HCT116 (cell line): ENCODE results near the gene TMEM219. TPM values are rescaled to one million over a fixed set of nuclear protein-coding genes. Genes with fewer than 3 reads are reported as not detected.

Source experiments
- ATAC-seq: fragments of 200-7000 bp; cut with Tn5 transposase; 2 replicates; pipeline ENCODE4 v1.9.1; 2020; ENCODE audit warnings: mild to moderate bottlenecking, moderate library complexity
- BruUV-seq: library from RNA; stranded (reverse); fragments of 400-500 nt; replicated peaks from 2 replicates; lab custom pipeline; 2021; lab: Mats Ljungman, UMichigan
- CTCF ChIA-PET: fragments of 300-600 bp; sonication (Branson Sonifier 250); formaldehyde crosslinking; loops from one replicate; lab custom pipeline; 2021; ENCODE audit warnings: antibody characterized with exemption; lab: Charles Lee
- POLR2A ChIA-PET: fragments of 300-600, 350-600 bp; sonication (Branson Sonifier 250); formaldehyde crosslinking; loops from one replicate; lab custom pipeline; 2021; ENCODE audit warnings: antibody characterized with exemption; lab: Charles Lee
- RAD21 ChIA-PET, 2 experiments: fragments of 300-600 bp; sonication (Branson Sonifier 250); formaldehyde crosslinking; loops; one replicate each; lab custom pipeline; 2023; ENCODE audit warnings: low total read pairs in 2 of 2; ENCODE audit not compliant: uncharacterized antibody in 2 of 2, unreplicated experiment in 2 of 2, low non-redundant PET in 1 of 2; lab: Charles Lee
- DNase-seq: peaks from one replicate; pipeline ENCODE4 v3.0.0-alpha.2; 2010; ENCODE audit warnings: low read depth, low spot score
- H2AFZ ChIP-seq: fragments of 200-600 bp; shearing (Covaris generic), sonication (generic); 2 replicates; pipeline ENCODE4 v1.6.1; 2017; ENCODE audit warnings: low read depth, mixed run types, mixed read lengths, antibody characterized with exemption, low read length; ENCODE audit not compliant: poor library complexity, severe bottlenecking
- H3K27ac ChIP-seq: 2 replicates; pipeline ENCODE4 v1.5.1; 2012; ENCODE audit warnings: low read depth, low read length
- H3K27me3 ChIP-seq: fragments of 200-600 bp; sonication (generic); 2 replicates; pipeline ENCODE4 v1.6.1; 2016; ENCODE audit warnings: mixed run types, low read length, mixed read lengths; ENCODE audit not compliant: insufficient read depth
- H3K36me3 ChIP-seq, 2 experiments: fragments of 200-500 bp in 1 of 2; fragments of 200-600 bp in 1 of 2; sonication (Bioruptor generic) in 1 of 2; sonication (generic) in 1 of 2; 2 replicates each; pipeline versions ENCODE4 v1.5.1 to v1.6.1; 2014 to 2016; ENCODE audit warnings: low read length in 2 of 2, inconsistent platforms in 1 of 2, mixed read lengths in 1 of 2, mixed run types in 1 of 2; ENCODE audit not compliant: insufficient read depth in 2 of 2, control insufficient read depth in 1 of 2
- H3K4me1 ChIP-seq, 2 experiments: fragments of 200-600 bp in 1 of 2; sonication (generic) in 1 of 2; 2 replicates each; pipeline versions ENCODE4 v1.5.1 to v1.6.1; 2012 to 2017; ENCODE audit warnings: low read length in 2 of 2, inconsistent platforms in 1 of 2, mild to moderate bottlenecking in 1 of 2, mixed read lengths in 1 of 2, mixed run types in 1 of 2, moderate library complexity in 1 of 2; ENCODE audit not compliant: insufficient read depth in 2 of 2, control insufficient read depth in 1 of 2
- H3K4me2 ChIP-seq: fragments of 200-600 bp; sonication (generic); 2 replicates; pipeline ENCODE4 v1.6.1; 2017; ENCODE audit warnings: mixed run types, low read length, mixed read lengths
- H3K4me3 ChIP-seq, 2 experiments: fragments of 200-600 bp in 1 of 2; sonication (generic) in 1 of 2; replicated peaks in 1 of 2; 2 replicates each; pipeline ENCODE4 v1.5.1; 2011 to 2016; ENCODE audit warnings: low read length in 2 of 2, control low read depth in 1 of 2, low read depth in 1 of 2, mild to moderate bottlenecking in 1 of 2, mixed read lengths in 1 of 2, mixed run types in 1 of 2
- H3K79me2 ChIP-seq: fragments of 200-600 bp; sonication (generic); 2 replicates; pipeline ENCODE4 v1.6.1; 2017; ENCODE audit warnings: mild to moderate bottlenecking, mixed run types, low read length, moderate library complexity, mixed read lengths; ENCODE audit not compliant: insufficient read depth
- H3K9ac ChIP-seq: fragments of 200-600 bp; sonication (generic); 2 replicates; pipeline ENCODE4 v1.6.1; 2016; ENCODE audit warnings: low read length, mixed read lengths
- H3K9me2 ChIP-seq: fragments of 200-600 bp; sonication (generic), shearing (Covaris generic); 2 replicates; pipeline ENCODE4 v1.6.1; 2017; ENCODE audit warnings: mixed run types, mild to moderate bottlenecking, moderate library complexity; ENCODE audit not compliant: insufficient read depth
- H3K9me3 ChIP-seq, 2 experiments: fragments of 200-500 bp in 1 of 2; fragments of 200-600 bp in 1 of 2; sonication (Bioruptor generic) in 1 of 2; sonication (generic) in 1 of 2; 2 replicates each; pipeline ENCODE4 v1.6.1; 2014 to 2017; ENCODE audit warnings: low read length in 2 of 2, mixed read lengths in 2 of 2, inconsistent platforms in 1 of 2, low read depth in 1 of 2, mild to moderate bottlenecking in 1 of 2, mixed run types in 1 of 2, moderate library complexity in 1 of 2; ENCODE audit not compliant: control insufficient read depth in 1 of 2, insufficient read depth in 1 of 2
- H4K20me1 ChIP-seq: fragments of 200-600 bp; sonication (generic), shearing (Covaris generic); 2 replicates; pipeline ENCODE4 v1.6.1; 2017; ENCODE audit warnings: mixed run types, mild to moderate bottlenecking, moderate library complexity; ENCODE audit not compliant: insufficient read depth
- CEBPB ChIP-seq: IDR thresholded peaks from 2 replicates; pipeline ENCODE4 v1.6.1; 2012; ENCODE audit warnings: low read depth
- CTCF ChIP-seq, 3 experiments: fragments of 200-600 bp in 1 of 3; sonication (generic) in 1 of 3; IDR thresholded peaks in 2 of 3; conservative IDR thresholded peaks in 1 of 3; 2 replicates each; pipeline ENCODE4 v1.5.1; 2012 to 2017; ENCODE audit warnings: low read depth in 2 of 3, low read length in 2 of 3, antibody characterized with exemption in 1 of 3, borderline replicate concordance in 1 of 3, control low read depth in 1 of 3, mild to moderate bottlenecking in 1 of 3, mixed read lengths in 1 of 3, mixed run types in 1 of 3, moderate library complexity in 1 of 3; ENCODE audit not compliant: insufficient read depth in 1 of 3
- EGR1 ChIP-seq: IDR thresholded peaks from 2 replicates; pipeline ENCODE4 v1.6.1; 2012; ENCODE audit warnings: low read depth
- ELF1 ChIP-seq: IDR thresholded peaks from 2 replicates; pipeline ENCODE4 v1.6.1; 2012; ENCODE audit warnings: low read depth, borderline replicate concordance
- EZH2phosphoT487 ChIP-seq: fragments of 200-600 bp; IDR thresholded peaks from 2 replicates; pipeline ENCODE4 v1.6.1; 2018; ENCODE audit warnings: antibody characterized with exemption, borderline replicate concordance
- POLR2A ChIP-seq: IDR thresholded peaks from 2 replicates; pipeline ENCODE4 v1.7.0; 2011; ENCODE audit warnings: borderline replicate concordance; ENCODE audit not compliant: insufficient read depth, insufficient read length; ENCODE audit errors: extremely low read depth
- POLR2AphosphoS5 ChIP-seq: IDR thresholded peaks from 2 replicates; pipeline ENCODE4 v1.6.1; 2011; ENCODE audit warnings: mild to moderate bottlenecking, low read depth, low read length, moderate library complexity
- SIN3A ChIP-seq: IDR thresholded peaks from 2 replicates; pipeline ENCODE4 v1.6.1; 2012; ENCODE audit warnings: low read depth
- SRF ChIP-seq: IDR thresholded peaks from 2 replicates; pipeline ENCODE4 v1.6.1; 2012; ENCODE audit warnings: low read depth
- TCF7L2 ChIP-seq: IDR thresholded peaks from 2 replicates; pipeline ENCODE4 v1.7.0; 2011; ENCODE audit warnings: borderline replicate concordance, inconsistent platforms; ENCODE audit not compliant: insufficient read depth, insufficient read length; ENCODE audit errors: extremely low read depth
- YY1 ChIP-seq: IDR thresholded peaks from 2 replicates; pipeline ENCODE4 v1.6.1; 2011; ENCODE audit warnings: low read length, low read depth, moderate library complexity, mild to moderate bottlenecking; ENCODE audit not compliant: insufficient replicate concordance; ENCODE audit errors: extremely low read depth
- ZFX ChIP-seq: fragments of 450-650 bp; IDR thresholded peaks from 2 replicates; pipeline ENCODE4 v1.6.1; 2017
- ZNF274 ChIP-seq: fragments of 200-500 bp; sonication (Bioruptor generic); IDR thresholded peaks from 2 replicates; pipeline ENCODE4 v1.6.1; 2014; ENCODE audit warnings: mild to moderate bottlenecking, low read depth, low read length, inconsistent platforms
- intact Hi-C: fragments of 100-400 bp; cut with micrococcal nuclease; formaldehyde crosslinking; loops from 2 replicates; pipeline ENCODE4 v1.10.0; 2022
- total RNA-seq: library from RNA; stranded (reverse); gene quantifications from one replicate; pipeline ENCODE4 v1.2.1, GENCODE V29; 2021; ENCODE audit not compliant: unreplicated experiment
- TF ChIP-seq, protein P1 (sequence below): IDR thresholded peaks from 2 replicates; pipeline ENCODE4 v1.6.1; 2012
- TF ChIP-seq, protein P2 (sequence below): IDR thresholded peaks from 2 replicates; pipeline ENCODE4 v1.6.1; 2012; ENCODE audit warnings: low read depth

The TMEM219 gene
- total RNA-seq, 1 experiment from 2014 or later = 75.5 TPM

- Histone ChIP-seq H3K9me2 (no peaks in the 10 kb centered on the region), H3K79me2 (no peaks in the 10 kb centered on the region), H3K27ac (no peak overlapping the region), H2AFZ (no peak overlapping the region), H3K9me3 (no peaks in the 10 kb centered on the region), H3K4me3 (no peak overlapping the region)
- intact Hi-C loops = no loop called here
- ChIA-PET RAD21 (no interaction called here), CTCF (interaction anchor here (0.5 kb wide), 1 partner anchor 44 kb away, joined by 3 read pairs; no protein-coding TSS in a partner anchor), POLR2A (no interaction called here)
- no TSS peak for BruUV-seq
- TF ChIP-seq POLR2A (no peak), ZNF274 (no peak), CTCF (IDR thresholded peaks at IDR 0.05 in 2 of 3, conservative IDR thresholded peaks at IDR 0.05 in 1 of 3; ENCODE audit: borderline replicate concordance in 1 of 3, insufficient read depth in 1 of 3, low read depth in 2 of 3, low read length in 2 of 3) (no peak), SIN3A (no peak), YY1 (no peak), EGR1 (no peak), EZH2phosphoT487 (no peak), POLR2AphosphoS5 (no peak), ELF1 (no peak), CEBPB (no peak), TCF7L2 (no peak), ZFX (no peak), SRF (no peak)
- TF ChIP-seq, protein P1, sequence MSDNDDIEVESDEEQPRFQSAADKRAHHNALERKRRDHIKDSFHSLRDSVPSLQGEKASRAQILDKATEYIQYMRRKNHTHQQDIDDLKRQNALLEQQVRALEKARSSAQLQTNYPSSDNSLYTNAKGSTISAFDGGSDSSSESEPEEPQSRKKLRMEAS = no peak
- TF ChIP-seq, protein P2, sequence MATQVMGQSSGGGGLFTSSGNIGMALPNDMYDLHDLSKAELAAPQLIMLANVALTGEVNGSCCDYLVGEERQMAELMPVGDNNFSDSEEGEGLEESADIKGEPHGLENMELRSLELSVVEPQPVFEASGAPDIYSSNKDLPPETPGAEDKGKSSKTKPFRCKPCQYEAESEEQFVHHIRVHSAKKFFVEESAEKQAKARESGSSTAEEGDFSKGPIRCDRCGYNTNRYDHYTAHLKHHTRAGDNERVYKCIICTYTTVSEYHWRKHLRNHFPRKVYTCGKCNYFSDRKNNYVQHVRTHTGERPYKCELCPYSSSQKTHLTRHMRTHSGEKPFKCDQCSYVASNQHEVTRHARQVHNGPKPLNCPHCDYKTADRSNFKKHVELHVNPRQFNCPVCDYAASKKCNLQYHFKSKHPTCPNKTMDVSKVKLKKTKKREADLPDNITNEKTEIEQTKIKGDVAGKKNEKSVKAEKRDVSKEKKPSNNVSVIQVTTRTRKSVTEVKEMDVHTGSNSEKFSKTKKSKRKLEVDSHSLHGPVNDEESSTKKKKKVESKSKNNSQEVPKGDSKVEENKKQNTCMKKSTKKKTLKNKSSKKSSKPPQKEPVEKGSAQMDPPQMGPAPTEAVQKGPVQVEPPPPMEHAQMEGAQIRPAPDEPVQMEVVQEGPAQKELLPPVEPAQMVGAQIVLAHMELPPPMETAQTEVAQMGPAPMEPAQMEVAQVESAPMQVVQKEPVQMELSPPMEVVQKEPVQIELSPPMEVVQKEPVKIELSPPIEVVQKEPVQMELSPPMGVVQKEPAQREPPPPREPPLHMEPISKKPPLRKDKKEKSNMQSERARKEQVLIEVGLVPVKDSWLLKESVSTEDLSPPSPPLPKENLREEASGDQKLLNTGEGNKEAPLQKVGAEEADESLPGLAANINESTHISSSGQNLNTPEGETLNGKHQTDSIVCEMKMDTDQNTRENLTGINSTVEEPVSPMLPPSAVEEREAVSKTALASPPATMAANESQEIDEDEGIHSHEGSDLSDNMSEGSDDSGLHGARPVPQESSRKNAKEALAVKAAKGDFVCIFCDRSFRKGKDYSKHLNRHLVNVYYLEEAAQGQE = no peak
- TF ChIP-seq, all 23 proteins: peak for 0
- no peak for ATAC-seq
- Histone ChIP-seq H3K27me3 (no peaks in the 10 kb centered on the region), H3K36me3 (peaks cover 0 to 5% of the 10 kb centered on the region in 2 experiments; a peak in 3 of 4 replicates), H4K20me1 (no peaks in the 10 kb centered on the region), H3K4me1 (no peaks in the 10 kb centered on the region), H3K9ac (no peak overlapping the region), H3K4me2 (no peak overlapping the region)
- no peak for DNase-seq
Observed at GRCh38 chr16:30002614-30003346, 40.9 kb downstream of the TMEM219 start.
